Loucy (cell line): ENCODE results near the gene TENM4.

Experiments
- H2AFZ ChIP-seq: fragments of 200-600 bp; sonication (generic); 2 replicates; pipeline ENCODE4 v1.6.0; 2016; ENCODE audit warnings: antibody characterized with exemption, mild to moderate bottlenecking, low read length, moderate library complexity
- H3F3A ChIP-seq: fragments of 200-600 bp; 2 replicates; pipeline ENCODE4 v1.6.0; 2016; ENCODE audit warnings: antibody characterized with exemption, low read depth, mild to moderate bottlenecking
- H3K27me3 ChIP-seq: fragments of 200-600 bp; sonication (generic); 2 replicates; pipeline ENCODE4 v1.6.1; 2014; ENCODE audit warnings: low read length, mild to moderate bottlenecking; ENCODE audit not compliant: insufficient read depth, poor library complexity, severe bottlenecking
- H3K36me3 ChIP-seq: fragments of 200-600 bp; sonication (generic); 2 replicates; pipeline ENCODE4 v1.6.1; 2016; ENCODE audit warnings: low read length; ENCODE audit not compliant: insufficient read depth
- H3K4me1 ChIP-seq: fragments of 200-600 bp; sonication (generic); 2 replicates; pipeline ENCODE4 v1.5.1; 2014; ENCODE audit warnings: low read length, mild to moderate bottlenecking; ENCODE audit not compliant: insufficient read depth, poor library complexity, severe bottlenecking
- H3K4me2 ChIP-seq: fragments of 200-600 bp; sonication (generic); 2 replicates; pipeline ENCODE4 v1.6.0; 2014; ENCODE audit warnings: antibody characterized with exemption, low read length, low read depth, mild to moderate bottlenecking; ENCODE audit not compliant: poor library complexity, severe bottlenecking
- H3K4me3 ChIP-seq: fragments of 200-600 bp; sonication (generic); 2 replicates; pipeline ENCODE4 v1.5.1; 2014; ENCODE audit warnings: low read length, mild to moderate bottlenecking, mixed read lengths; ENCODE audit not compliant: poor library complexity, severe bottlenecking
- H3K79me2 ChIP-seq: fragments of 200-600 bp; sonication (generic); 2 replicates; pipeline ENCODE4 v1.6.1; 2014; ENCODE audit warnings: low read length; ENCODE audit not compliant: insufficient read depth
- H3K9ac ChIP-seq: fragments of 200-600 bp; sonication (generic); 2 replicates; pipeline ENCODE4 v1.6.0; 2014; ENCODE audit warnings: mild to moderate bottlenecking, low read depth, low read length, moderate library complexity; ENCODE audit not compliant: poor library complexity, severe bottlenecking
- H3K9me2 ChIP-seq: fragments of 200-600 bp; sonication (generic); replicated peaks from 2 replicates; pipeline ENCODE4 v1.6.1; 2016; ENCODE audit warnings: low read depth, low read length, mixed read lengths
- H3K9me3 ChIP-seq: fragments of 200-600 bp; sonication (generic); 2 replicates; pipeline ENCODE4 v1.6.1; 2014; ENCODE audit warnings: mild to moderate bottlenecking, antibody characterized with exemption, low read length, low read depth; ENCODE audit not compliant: insufficient read depth
- H4K20me1 ChIP-seq: fragments of 200-600 bp; sonication (generic); 2 replicates; pipeline ENCODE4 v1.6.0; 2014; ENCODE audit warnings: antibody characterized with exemption, low read length, mild to moderate bottlenecking; ENCODE audit not compliant: insufficient read depth, poor library complexity, severe bottlenecking
- CTCF ChIP-seq: fragments of 200-600 bp; sonication (generic); conservative IDR thresholded peaks from 2 replicates; pipeline ENCODE4 v1.5.1; 2014; ENCODE audit warnings: mild to moderate bottlenecking, antibody characterized with exemption, low read length
- EZH2phosphoT487 ChIP-seq: fragments of 200-600 bp; IDR thresholded peaks from 2 replicates; pipeline ENCODE4 v1.6.1; 2018; ENCODE audit warnings: antibody characterized with exemption, mild to moderate bottlenecking, moderate library complexity, borderline replicate concordance

The TENM4 gene

DNA sequence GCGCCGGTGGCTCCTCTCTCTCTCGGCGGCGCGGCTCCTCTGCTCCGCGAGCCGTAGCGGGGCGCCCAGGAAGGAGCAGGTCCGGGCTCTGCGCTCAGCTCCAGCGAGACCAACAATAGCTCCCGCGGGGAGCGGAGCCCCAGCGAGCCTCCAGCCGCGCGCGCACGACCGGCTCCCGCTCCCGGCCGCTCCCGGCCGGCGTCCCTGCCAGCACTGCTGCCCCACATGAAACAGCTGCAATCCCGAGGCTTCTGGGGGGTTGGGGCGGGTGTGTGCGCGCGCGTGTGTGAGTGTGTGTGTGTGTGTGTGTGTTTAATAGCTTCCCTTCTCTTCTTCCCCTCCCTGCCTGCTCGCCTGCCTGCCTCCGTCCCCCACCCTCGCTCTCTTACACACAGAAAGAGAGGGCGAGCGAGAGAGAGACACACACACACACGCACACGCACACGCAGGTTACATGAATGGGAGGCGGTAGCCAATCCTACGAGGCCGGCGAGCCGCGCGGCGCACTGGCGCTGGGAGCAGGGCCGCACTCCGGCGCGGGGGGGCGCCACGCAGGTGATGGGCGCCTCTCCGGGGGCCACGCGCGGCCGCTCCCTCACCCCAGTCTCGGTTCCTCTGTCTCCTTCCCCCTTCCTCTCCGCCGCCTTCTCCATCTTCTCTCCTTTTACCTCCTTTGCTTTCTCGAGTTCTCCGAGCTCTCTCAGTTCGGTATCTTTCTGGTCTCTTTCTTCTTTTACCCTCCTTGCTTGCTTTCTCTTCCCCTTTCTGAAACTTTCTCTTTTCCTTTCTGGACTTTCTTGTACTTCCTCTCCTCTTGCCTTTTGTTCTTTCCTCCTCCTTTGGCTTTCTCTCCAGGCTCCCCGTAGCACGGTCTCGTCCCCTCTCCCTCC, at the start of gene TENM4:
TSS of gene TENM4 (minus strand) at position 460 of the 890 bp plus-strand sequence. CDS start 371,086 bp downstream, outside the sequence.
- Histone ChIP-seq H3K27me3 (no peaks in the 10 kb centered on the region), H2AFZ (no peak within 1 kb of the TSS)

GRCh38 chr11:79488286-79488685, 47.5 kb upstream of the TENM4 start:
- Histone ChIP-seq H3K4me1 (no peaks in the 10 kb centered on the region), H3K4me3 (no peak overlapping the region), H4K20me1 (no peaks in the 10 kb centered on the region), H3K27me3 (no peaks in the 10 kb centered on the region), H3K9me3 (no peaks in the 10 kb centered on the region), H3K9me2 (no peaks in the 10 kb centered on the region), H3K4me2 (no peak overlapping the region), H3F3A (no peaks in the 10 kb centered on the region), H3K79me2 (no peaks in the 10 kb centered on the region), H2AFZ (no peak overlapping the region), H3K36me3 (no peaks in the 10 kb centered on the region), H3K9ac (no peak overlapping the region)
- no peak for TF ChIP-seq EZH2phosphoT487
- no peak for TF ChIP-seq CTCF

More for the DNA sequence above, at the start of gene TENM4:
- no peak within 1 kb of the TSS for H3K4me3 ChIP-seq
- no peak within 1 kb of the TSS for H3K9ac ChIP-seq
- no peaks in the 10 kb centered on the region for H3K9me3 ChIP-seq
- H3F3A ChIP-seq = no peaks in the 10 kb centered on the region
- no peaks in the 10 kb centered on the region for H3K9me2 ChIP-seq
- H3K36me3 ChIP-seq = no peaks in the 10 kb centered on the region
- no peaks in the 10 kb centered on the region for H4K20me1 ChIP-seq
- no peaks in the 10 kb centered on the region for H3K4me1 ChIP-seq
- no peak within 1 kb of the TSS for H3K4me2 ChIP-seq
- H3K79me2 ChIP-seq = no peaks in the 10 kb centered on the region
- no peak for TF ChIP-seq CTCF
- no peak for TF ChIP-seq EZH2phosphoT487

GRCh38 chr11:79487412-79487811, 46.6 kb upstream of the TENM4 start:
- Histone ChIP-seq H3K9me3 (no peaks in the 10 kb centered on the region), H3K4me1 (no peaks in the 10 kb centered on the region)

More at GRCh38 chr11:79487412-79487811, 46.6 kb upstream of the TENM4 start:
- no peaks in the 10 kb centered on the region for H3K79me2 ChIP-seq
- no peak overlapping the region for H3K4me3 ChIP-seq
- no peaks in the 10 kb centered on the region for H4K20me1 ChIP-seq
- no peak overlapping the region for H2AFZ ChIP-seq
- no peaks in the 10 kb centered on the region for H3K27me3 ChIP-seq
- H3K4me2 ChIP-seq = no peak overlapping the region
- H3K9ac ChIP-seq = no peak overlapping the region
- no peaks in the 10 kb centered on the region for H3F3A ChIP-seq
- no peaks in the 10 kb centered on the region for H3K36me3 ChIP-seq
- no peaks in the 10 kb centered on the region for H3K9me2 ChIP-seq
- TF ChIP-seq CTCF = no peak
- no peak for TF ChIP-seq EZH2phosphoT487
